ENCODE data around the gene EIF4E. TPM values are rescaled to one million over a fixed set of nuclear protein-coding genes. Genes with fewer than 3 reads are reported as not detected.

EIF4E gene
- total RNA-seq, result 132 and 227 TPM in 2 replicates

GRCh38 chr4:98928505-98929340 lies at the start of gene EIF4E:
TSS of gene EIF4E (minus strand) at chr4:98929133. CDS start at chr4:98929112, 21 bp downstream.

Other genes starting within 250 kb of the EIF4E start
- 15.9 and 32.7 TPM in 2 replicates for gene METAP1, start 66.6 kb upstream of the EIF4E start, total RNA-seq
- 71.9 and 78.2 TPM in 2 replicates for gene ADH5, start 159.7 kb upstream of the EIF4E start, total RNA-seq
- not detected in 2 replicates for gene ADH4, start 215.2 kb upstream of the EIF4E start, total RNA-seq